Effector CD8-positive, alpha-beta T cell (primary cell): Measurements from ENCODE around the gene COASY.
"Not testable (repeated sequence)": the region's sequence is repeated elsewhere in the genome, so short reads cannot be mapped to it uniquely, and the experiment has no call there.

ENCODE experiments used
- DNase-seq: peaks from one replicate; lab custom pipeline; 2025; lab: John Stamatoyannopoulos, UW

The COASY gene

DNA sequence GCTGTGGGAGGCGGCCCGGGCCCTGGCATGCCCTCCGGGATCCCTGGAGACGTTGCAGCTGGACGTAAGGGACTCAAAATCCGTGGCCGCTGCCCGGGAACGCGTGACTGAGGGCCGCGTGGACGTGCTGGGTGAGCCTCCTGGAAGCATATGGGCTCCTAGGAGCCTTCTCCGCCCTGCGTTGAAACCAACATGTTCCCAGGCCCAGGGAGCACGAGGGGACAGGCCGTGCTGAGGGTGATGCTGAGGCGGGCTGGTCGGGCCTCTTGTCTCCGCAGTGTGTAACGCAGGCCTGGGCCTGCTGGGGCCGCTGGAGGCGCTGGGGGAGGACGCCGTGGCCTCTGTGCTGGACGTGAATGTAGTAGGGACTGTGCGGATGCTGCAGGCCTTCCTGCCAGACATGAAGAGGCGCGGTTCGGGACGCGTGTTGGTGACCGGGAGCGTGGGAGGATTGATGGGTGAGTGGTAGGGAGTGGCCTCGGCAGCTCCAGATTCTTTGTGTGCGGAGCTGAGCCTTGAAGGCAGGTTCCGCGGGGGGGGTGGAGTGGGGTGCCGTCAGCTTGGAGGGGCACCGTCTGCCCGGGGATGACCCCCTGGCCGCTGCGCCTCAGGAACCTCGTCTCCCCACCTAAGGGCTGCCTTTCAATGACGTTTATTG lies 8.7 kb upstream of the COASY start:
- no peak for DNase-seq

- DNase-seq = no peak
Measured at GRCh38 chr17:42553866-42554249, 8.1 kb upstream of the COASY start.

DNA sequence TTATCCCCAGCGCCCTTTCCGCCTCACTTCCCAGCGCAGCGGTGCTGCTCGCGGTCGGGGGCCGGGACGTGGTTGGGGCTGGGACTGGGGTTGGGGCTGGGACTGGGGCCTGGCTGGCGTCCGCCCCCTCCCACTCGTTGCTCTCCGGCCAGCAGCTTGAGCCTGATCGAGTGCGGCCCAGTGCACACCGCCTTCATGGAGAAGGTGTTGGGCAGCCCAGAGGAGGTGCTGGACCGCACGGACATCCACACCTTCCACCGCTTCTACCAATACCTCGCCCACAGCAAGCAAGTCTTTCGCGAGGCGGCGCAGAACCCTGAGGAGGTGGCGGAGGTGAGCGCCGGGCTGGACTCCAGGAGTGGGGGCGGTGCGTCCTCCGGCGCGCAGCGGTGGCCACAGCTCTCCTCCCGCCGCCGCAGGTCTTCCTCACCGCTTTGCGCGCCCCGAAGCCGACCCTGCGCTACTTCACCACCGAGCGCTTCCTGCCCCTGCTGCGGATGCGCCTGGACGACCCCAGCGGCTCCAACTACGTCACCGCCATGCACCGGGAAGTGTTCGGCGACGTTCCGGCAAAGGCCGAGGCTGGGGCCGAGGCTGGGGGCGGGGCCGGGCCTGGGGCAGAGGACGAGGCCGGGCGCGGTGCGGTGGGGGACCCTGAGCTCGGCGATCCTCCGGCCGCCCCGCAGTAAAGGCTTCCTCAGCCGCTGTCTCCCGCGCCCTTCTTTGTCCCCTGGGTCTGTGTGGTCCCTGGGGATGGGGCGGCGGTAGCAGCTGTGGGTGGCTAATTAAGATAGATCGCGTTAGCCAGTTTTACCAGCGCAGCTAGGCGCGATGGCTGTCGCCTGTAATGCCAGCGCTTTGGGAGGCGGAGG lies 7.5 kb upstream of the COASY start:
- DNase-seq = peak; percentile 55

DNA sequence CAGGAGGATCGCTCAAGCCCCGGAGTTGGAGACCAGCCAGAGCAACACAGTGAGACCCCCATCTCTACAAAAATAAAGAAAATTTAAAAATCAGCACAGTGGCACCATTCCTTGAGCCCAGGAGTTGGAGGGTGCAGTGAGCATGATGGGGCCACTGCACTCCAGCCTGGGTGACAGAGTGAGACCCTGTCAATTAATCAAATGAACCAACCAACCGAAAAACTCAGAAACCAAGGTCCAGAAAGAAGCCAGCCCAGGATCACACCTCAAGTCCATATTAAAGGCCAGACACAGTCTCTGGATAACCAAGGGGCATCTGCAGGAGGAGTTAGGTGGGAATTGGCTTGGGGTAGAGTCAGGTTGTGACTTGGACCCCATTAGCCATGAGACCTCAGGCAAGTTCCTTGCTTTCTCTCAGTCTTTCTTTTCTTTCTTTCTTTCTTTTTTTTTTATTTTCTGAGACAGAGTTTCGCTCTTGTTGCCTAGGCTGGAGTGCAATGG lies 6.8 kb upstream of the COASY start:
- DNase-seq = no peak

DNA sequence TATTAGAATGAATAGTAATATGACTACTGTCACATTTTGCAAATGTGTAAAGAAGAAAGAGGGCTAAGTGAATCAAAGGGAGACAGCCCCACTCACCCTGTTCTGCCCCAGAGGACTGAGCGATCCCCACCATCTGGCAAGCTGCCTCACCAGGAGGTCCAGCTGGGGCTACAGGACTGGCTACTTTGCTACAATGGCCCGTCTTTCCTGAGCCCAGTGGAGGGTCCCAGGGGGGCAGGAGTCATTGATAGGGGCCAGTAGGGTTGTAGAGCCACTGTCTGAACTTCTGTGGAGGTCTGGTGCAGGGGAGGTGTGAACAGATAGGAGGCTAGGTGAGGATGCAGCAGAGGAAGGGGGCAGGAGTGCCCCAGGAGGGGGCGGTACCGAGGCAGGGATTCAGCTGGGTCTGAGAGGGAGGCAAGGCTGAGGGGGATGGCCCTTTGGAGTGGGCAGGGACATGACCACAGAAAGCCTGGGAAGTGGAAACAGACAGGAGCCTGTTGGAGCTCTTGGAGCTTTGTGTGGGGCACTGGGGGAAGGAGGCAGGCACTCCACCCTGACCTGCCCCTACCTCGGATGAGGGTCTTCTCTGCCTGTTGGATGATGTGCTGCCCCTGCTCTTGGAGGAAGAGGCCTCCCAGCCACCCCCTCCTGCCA lies 5.9 kb upstream of the COASY start:
- not testable (repeated sequence) for DNase-seq

DNA sequence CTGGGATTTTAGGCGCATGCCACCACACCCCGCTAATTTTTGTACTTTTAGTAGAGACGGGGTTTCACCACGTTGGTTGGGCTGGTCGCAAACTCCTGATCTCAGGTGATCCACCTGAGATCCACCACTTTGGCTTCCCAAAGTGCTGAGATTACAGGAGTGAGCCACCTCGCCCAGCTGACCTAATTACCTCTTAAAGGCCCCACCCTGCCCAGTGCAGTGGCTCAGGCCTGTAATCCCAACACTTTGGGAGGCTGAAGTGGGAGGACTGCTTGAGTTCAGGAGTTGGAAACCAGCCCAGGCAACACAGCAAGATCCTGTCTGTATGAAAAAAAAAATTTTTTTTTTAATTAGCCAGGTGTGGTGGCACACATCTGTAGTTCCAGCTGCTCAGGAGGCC lies 2.9 kb upstream of the COASY start:
- no peak for DNase-seq

DNA sequence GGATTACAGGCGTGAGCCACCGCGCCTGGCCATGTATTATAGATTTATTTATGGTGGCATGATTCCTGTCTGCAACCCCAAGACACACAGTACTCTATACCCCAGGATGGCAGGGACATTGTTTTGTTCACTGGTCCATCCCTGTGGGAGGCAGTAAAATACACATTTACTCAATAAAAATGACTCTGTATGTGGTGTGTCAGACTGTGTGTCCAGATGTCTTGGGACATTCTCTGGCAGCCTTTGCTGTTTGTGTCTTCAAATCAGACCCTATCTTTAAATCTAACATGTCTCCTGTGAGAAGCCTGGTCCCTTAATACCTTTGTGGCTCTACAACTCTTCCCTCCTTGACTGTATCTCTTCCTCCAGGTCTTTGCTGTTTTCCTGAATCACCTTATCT lies 1.7 kb upstream of the COASY start:
- DNase-seq = no peak

GRCh38 chr17:42562388-42563142 lies 617 bp downstream of the COASY start:
- DNase-seq = no peak

DNA sequence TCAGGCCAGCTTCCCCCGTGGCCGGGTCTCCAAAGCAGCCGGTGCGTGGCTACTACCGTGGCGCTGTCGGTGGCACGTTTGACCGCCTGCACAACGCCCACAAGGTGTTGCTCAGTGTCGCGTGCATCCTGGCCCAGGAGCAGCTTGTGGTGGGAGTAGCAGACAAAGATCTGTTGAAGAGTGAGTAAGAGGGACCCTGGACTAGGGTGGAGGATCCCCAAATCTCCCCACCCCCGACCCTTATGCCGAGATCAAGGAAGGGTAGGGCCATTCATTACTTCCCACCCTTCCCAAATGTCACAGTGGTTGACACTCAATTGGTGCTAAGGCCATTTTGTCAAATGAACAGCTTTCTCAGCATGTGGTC lies 1.2 kb downstream of the COASY start:
- no peak for DNase-seq

DNA sequence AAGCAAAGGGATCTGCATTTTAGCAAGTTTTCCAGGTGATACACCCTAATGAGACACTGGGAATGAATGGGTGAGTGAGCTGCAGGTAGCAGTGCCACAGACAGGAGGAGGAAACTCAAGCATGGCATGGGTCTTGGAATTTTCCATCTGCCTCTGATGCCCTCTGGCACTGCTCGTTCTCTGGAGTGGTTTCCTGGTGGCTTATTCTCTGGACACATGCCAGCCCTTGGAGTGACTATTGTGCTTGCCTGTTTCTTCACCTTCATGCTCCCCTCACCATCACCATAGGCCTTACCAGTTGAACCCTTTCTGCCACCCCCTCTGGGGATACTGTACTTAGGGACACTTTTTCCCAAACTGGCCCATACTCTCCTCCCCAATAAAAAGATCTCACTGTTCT lies 1.6 kb downstream of the COASY start:
- no peak for DNase-seq

DNA sequence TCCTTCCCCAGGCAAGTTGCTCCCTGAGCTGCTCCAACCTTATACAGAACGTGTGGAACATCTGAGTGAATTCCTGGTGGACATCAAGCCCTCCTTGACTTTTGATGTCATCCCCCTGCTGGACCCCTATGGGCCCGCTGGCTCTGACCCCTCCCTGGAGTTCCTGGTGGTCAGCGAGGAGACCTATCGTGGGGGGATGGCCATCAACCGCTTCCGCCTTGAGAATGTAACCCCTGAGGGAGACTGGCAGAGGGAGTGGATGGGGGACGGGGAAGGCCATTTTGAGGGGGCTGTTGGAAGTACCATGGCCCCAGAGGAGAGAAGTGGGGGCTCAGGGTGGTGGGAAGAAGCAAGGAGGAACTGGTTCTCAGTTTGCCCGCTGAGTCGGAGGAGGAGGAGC lies 2.0 kb downstream of the COASY start:
- no peak for DNase-seq

DNA sequence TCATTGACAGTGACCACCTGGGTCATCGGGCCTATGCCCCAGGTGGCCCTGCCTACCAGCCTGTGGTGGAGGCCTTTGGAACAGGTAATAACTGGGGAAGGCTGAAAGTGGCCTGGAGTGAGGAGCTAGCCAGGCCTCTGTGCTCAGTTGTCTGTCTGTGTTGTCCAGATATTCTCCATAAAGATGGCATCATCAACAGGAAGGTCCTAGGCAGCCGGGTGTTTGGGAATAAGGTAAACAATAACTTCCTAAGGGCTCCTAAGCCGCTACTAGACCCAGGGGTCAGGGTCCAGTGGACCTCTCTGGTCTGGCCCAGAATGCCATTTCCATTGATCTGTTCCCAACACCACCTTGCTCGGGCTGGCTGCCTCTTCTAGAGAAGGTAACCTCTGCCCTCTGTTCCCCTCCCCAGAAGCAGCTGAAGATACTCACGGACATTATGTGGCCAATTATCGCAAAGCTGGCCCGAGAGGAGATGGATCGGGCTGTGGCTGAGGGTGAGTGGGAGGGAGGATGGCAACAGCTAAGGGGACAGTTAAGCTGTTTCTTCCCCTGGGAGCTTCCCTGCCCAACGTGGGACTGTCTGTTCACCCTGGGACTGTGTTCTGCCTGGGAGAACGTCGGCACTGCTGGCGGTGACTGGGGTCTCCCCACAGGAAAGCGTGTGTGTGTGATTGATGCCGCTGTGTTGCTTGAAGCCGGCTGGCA lies 3.0 kb downstream of the COASY start:
- no peak for DNase-seq

GRCh38 chr17:42565523-42566214 lies 3.7 kb downstream of the COASY start:
- no peak for DNase-seq

GRCh38 chr17:42566215-42566882 lies 4.4 kb downstream of the COASY start:
- DNase-seq = no peak

DNA sequence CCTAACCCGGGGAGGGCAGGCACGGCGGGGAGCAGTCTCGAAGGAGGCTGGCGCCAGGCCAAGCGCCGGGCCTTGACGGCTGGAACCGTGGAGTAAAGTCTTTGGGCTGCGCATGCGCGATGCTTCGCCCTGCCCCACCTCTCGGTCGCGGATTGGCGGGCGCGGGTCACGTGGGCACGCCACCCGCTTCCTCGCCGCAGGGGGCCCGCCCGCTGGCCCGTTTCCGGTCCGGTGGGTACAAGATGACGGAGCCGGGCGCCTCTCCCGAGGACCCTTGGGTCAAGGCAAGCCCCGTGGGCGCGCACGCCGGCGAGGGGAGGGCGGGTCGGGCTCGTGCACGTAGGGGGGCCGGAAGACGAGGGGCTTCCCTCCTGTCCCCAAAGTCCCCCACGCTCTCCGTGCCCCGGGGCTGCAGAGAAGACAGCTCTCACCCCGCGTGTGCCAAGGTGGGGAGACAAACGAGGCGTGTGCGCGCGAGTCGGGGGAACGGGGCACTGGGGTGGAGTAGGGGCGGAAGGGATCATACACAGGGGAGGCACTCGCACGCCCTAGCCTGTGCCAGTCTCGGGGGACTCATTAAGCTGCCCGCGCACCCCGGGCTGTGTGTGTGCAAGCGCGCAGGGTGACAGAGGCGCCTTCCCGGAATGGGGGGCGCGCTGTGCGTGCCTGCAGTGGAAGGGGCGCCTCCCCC lies 5.1 kb downstream of the COASY start, which contains the start of gene MLX:
Gene MLX (plus strand): TSS at position 218 of the 691 bp plus-strand sequence. CDS start 25 bp downstream, at position 243.
- DNase-seq = peak; percentile 92

DNA sequence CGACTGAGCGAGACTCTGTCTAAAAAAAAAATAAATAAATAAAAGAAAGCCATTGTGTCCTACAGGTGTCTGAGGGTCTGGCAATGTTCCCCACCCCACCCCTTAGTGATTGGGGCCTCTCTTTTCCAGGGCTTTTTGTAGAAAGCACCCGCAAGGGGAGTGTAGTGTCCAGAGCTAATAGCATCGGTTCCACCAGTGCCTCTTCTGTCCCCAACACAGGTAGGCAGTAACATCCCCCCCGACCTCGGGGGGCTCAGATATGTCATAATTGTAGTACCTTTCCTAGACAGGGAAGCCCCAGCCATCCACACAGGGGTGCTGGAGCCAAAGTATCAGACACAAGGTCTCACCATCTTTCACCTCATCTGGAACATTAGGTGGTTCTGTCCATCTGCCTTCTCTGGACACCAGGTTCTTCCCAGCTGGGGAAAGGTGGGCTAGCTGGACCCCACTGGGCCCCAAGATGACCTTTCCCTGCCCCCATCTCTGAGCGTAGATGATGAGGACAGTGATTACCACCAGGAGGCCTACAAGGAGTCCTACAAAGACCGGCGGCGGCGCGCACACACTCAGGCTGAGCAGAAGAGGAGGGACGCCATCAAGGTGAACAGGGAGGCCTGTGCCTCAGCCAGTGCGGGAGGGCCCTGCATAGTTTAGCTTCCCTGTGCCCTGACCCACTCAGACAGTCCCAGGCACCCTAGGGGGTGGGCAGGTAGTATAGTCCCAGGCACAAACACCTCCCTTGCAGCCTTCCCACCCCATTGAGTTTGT lies 6.6 kb downstream of the COASY start:
- no peak for DNase-seq

- no peak for DNase-seq
Measured at GRCh38 chr17:42571435-42572225, 9.7 kb downstream of the COASY start.

DNA sequence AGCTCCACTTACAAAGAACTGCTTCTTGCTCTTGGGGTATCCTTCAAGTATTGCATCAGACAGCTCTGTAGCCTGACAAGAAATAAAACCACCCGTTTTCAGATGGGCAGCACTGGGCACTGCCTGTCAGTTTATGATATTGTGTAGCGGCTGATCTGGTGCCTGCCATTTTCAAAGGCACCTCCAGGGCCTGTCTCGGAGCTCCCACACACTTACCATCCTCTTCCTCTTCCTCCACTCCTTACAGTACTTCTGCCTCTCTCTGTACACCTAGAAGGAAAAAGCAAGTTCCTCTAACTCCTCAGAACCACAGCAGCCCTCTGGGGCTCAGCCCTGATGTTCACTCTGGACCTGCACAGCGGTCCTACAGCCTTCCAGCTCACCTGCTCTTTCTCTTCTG lies 11.1 kb downstream of the COASY start:
- DNase-seq = no peak
